ENCODE results near the gene ARHGAP12.
A peak's percentile ranks its signal among the peaks of the same experiment; 100 is the strongest.
"Not testable (repeated sequence)": the region's sequence is repeated elsewhere in the genome, so short reads cannot be mapped to it uniquely, and the experiment has no call there.

The ARHGAP12 gene

DNA sequence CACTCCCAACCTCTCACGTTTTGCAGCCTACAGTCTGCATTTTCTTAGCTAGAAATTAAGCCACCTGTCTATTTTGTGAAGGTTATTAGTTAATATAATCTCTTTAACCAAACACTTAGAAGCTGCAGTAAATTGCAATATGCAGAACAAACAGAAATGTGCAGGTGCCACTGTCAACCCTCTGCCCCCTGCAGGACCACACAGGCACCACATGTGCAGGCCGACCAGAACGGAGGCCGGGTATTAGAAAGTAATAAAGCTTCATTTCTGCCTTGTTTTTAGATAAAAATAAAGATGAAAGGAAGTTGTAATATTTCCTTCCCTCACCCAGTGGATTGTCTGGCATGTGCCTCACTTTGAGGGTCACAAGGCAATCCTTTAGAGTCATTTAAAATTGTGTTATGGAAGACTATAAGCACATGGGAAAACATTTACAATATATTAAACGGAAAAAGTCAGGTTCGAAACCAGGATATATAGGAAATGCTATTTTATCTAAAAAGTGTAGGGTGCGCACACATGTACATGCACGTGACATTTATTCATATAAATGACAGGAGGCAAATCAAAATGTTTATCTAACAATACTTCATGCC is 158.2 kb downstream of the ARHGAP12 start:
- peak; percentile 26 to 51 (median 32) for DNase-seq (ENCODE audit: low read depth in 3 of 3)

GRCh38 chr10:31769564-31769963 is 159.1 kb downstream of the ARHGAP12 start:
- no peak for DNase-seq (ENCODE audit: low read depth in 3 of 3)

- not testable (repeated sequence) for DNase-seq (ENCODE audit: low read depth in 3 of 3)
These were observed 159.7 kb downstream of the ARHGAP12 start for GRCh38 chr10:31768935-31769334.

- DNase-seq (ENCODE audit: low read depth in 3 of 3) = no peak
These were observed 160.2 kb downstream of the ARHGAP12 start for GRCh38 chr10:31768467-31768866.

DNA sequence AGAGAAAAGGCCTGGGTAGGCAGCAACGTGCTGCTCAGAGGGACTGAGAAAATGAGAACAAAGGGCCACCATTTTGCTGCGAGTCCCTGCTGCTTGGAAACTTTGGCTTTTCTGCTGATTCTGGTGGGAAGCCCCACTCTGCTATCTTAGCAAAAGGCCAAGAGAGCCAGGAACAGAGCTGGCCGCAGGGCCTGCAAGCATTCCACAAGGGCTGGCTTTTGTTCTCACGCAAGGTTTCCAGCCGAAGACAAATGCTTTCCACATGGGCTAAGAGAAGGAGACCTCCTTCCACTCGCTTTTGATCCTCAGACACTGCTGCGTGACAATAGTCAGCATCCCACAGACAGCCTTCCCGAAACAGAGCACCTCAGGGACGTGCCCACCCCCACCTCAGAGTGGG is 163.1 kb downstream of the ARHGAP12 start:
- no peak for DNase-seq (ENCODE audit: low read depth in 3 of 3)

DNA sequence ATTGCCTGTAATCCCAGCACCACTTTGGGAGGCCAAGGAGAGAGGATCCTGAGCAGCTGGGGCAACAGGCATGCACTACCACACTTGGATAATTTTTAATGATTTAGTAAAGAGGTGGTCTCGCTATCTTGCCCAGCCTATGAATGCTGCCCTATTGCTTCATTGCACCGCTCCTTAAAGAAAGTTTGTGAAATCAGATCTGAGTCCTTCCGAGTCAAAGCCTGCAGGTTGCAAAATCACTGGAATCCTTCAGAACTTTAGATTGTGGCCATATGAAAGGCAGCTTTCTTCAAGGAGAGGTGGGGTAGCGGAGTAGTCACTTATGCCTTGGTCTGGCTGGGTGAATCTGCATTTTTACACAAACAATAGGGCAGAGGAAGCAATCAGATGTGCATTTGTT is 166.3 kb downstream of the ARHGAP12 start:
- no peak for DNase-seq (ENCODE audit: low read depth in 3 of 3)

DNA sequence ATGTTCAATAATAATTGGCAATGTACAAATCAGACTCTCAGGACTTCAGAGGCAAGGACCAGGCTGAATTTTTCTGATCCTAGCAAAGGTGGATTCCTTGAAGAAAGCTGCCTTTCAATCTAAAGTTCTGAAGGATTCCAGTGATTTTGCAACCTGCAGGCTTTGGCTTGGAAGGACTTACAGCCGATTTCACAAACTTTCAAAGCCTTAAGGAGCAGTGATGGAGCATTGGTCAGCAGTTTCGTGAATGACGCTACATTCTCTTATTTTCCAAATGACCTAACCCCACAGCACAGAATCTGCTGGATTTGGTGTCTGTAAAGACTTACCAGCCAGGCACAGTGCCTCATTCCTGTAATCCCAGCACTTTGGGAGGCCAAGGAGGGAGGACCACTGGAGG is 167.5 kb downstream of the ARHGAP12 start:
- DNase-seq (ENCODE audit: low read depth in 3 of 3) = no peak

GRCh38 chr10:31760674-31761081 is 168.0 kb downstream of the ARHGAP12 start:
- DNase-seq (ENCODE audit: low read depth in 3 of 3) = no peak

- peak; percentile 91 to 92 (median 92) for DNase-seq (ENCODE audit: low read depth in 3 of 3)
These were observed 168.6 kb downstream of the ARHGAP12 start for GRCh38 chr10:31759799-31760626.

GRCh38 chr10:31759124-31759798 is 169.4 kb downstream of the ARHGAP12 start:
- peak; percentile 36 to 61 (median 61) for DNase-seq (ENCODE audit: low read depth in 3 of 3)

- no peak for DNase-seq (ENCODE audit: low read depth in 3 of 3)
These were observed 170.1 kb downstream of the ARHGAP12 start for GRCh38 chr10:31758495-31758894.

DNA sequence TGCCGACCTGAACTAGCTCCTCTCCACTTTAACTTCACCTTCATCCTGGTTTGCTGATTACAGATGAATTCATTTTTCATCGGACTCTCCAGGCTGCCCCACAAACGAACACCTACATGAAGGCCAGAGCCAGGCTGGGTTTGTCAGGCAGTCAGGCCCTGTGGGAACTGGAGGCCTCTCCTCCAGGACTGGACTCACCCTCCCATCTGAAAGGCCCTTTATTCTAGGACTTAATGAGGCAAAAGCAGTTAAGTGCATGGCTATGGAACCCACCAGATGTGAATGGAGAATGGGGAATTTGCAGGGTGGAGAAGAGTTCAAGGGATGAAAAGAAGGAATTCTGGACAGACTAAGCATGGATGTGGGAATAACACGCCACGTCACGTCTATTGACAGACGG is 170.8 kb downstream of the ARHGAP12 start:
- no peak for DNase-seq (ENCODE audit: low read depth in 3 of 3)

DNA sequence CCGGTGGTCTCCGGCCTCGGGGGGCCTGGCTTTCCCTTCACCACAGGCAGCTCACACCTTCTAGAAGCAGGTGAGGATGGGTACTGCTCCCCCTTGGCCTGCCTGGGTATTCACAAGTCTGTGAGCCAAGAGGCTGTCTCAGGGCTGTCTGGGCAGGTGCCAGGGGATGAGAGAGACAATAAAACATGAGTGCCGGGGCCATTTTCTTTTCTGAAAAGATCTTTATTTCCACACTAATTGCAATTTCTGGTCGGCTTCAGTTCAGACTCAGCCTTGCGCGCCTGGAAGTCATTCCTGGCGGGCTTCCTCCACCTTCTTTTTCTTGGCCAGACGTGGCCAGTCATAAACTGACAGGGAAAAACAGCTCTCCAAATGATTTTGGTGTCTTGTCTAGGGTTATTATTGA is 171.2 kb downstream of the ARHGAP12 start:
- DNase-seq (ENCODE audit: low read depth in 3 of 3) = no peak

- DNase-seq (ENCODE audit: low read depth in 3 of 3) = no peak
These were observed 171.9 kb downstream of the ARHGAP12 start for GRCh38 chr10:31756729-31757110.

GRCh38 chr10:31756101-31756728 is 172.4 kb downstream of the ARHGAP12 start:
- DNase-seq (ENCODE audit: low read depth in 3 of 3) = no peak
